ENCODE measurements around the gene TRAP1.

- TF ChIP-seq POLR2AphosphoS5 (IDR thresholded peaks at IDR 0.05), result no peak
- no peak for TF ChIP-seq CTCF (IDR thresholded peaks at IDR 0.05)
Measured at GRCh38 chr16:3762107-3762750, 44.9 kb upstream of the TRAP1 start.
